ENCODE data around the gene RFT1.

Gene RFT1

DNA sequence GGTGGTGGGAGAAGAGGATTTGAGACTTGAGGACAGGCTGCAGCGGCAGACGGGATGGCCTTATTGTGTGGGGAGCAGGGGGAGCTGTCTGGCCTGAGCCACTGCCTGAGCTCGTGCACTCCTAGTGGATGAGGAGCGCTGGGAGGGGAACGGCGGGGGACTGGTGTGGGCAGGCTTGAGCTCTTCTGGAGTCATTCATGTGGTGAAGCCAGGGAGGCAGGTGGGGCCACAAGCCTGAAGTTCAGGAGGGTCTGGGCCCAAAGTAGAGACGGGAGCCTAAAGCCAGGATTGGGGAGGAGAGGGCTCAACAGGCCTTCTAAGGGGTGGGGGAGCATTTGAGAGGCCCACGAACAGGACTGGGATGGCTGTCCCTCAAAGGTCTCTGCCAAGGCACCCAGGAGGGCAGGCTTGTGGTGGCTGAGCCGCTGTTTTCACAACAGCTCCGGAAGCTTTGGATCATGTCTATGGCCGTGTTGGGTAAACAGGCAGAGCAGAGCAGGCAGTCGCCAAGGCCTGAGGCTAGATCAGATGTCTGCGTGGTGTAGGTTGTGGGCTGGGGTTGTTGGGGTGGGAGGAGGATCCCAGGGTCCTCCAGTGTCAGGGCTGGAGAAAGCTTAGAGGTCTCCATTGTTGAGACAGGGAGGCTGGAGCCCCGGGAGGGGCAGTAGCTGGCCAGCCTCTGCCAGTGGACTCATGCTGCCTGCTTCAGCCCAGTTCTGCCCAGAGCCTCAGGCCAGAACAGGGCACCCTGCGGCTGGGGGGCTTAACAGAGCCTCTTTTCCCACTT, 39.0 kb upstream of the RFT1 start:
- H2AFZ ChIP-seq (ENCODE audit: low read depth, low read length), result no peak overlapping the region
- H3K27me3 ChIP-seq (ENCODE audit: low read depth, low read length), result no peaks in the 10 kb centered on the region
- peaks cover 88% of the 10 kb centered on the region for H3K79me2 ChIP-seq (ENCODE audit: low read length)
- H3K27ac ChIP-seq (ENCODE audit: low read length), result no peak overlapping the region
- peak overlapping the region; percentile 63 for H3K4me2 ChIP-seq (ENCODE audit: low read length)
- H3K4me1 ChIP-seq (ENCODE audit: low read length), result peaks cover 64% of the 10 kb centered on the region
- H4K20me1 ChIP-seq (ENCODE audit: insufficient read depth, low read length), result peaks cover 100% of the 10 kb centered on the region
- H3K36me3 ChIP-seq (replicated peaks; ENCODE audit: low read depth, low read length), result peaks cover 52% of the 10 kb centered on the region
- TF ChIP-seq EZH2phosphoT487 (IDR thresholded peaks at IDR 0.05; ENCODE audit: low read depth), result no peak
- H3K4me3 ChIP-seq (ENCODE audit: low read length), result peak overlapping the region; percentile 8; the same call in 1 of the 2 replicates
- H3K9me3 ChIP-seq (ENCODE audit: insufficient read depth, low read length), result no peaks in the 10 kb centered on the region
- no peak overlapping the region for H3K9ac ChIP-seq (ENCODE audit: low read length)

DNA sequence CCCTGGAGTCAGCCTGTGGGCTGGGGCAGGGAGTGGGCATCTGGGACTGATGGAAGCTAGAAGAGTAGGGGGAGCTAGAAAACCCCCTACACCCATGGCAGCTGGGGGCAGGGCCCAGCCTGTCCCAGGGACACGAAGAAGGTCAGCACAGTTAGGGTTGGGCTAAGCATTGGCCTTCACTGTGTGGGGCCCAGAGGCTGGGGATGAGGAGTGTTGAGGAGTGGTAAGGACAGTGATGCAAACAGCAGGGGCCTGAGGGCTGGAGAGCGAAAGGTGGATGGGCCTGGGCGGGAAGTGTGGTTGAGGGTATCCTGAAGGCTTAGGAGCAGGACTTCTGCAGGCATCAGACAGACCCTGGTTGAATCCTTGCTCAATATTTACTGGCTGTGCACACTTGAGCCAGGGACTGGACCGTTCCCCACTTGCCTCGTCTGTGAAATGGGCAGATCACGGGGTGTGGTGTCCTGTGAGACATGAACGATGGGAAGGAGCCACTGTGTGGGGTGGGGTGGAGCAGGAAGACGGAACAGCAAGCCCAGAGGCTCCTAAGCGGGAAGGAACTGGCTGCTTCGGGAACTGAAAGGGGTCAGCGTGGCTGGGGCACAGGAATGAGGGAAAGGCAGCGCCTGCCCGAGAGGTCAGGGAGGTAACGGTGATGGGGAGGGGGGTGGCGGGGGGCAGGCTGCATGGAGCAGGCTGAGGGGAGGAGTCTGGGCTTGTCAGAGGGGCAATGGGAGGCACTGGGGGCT, 38.1 kb upstream of the RFT1 start:
- H3K36me3 ChIP-seq (replicated peaks; ENCODE audit: low read depth, low read length), result peaks cover 51% of the 10 kb centered on the region
- peaks cover 91% of the 10 kb centered on the region for H3K79me2 ChIP-seq (ENCODE audit: low read length)
- no peak overlapping the region for H3K9ac ChIP-seq (ENCODE audit: low read length)
- no peaks in the 10 kb centered on the region for H3K27me3 ChIP-seq (ENCODE audit: low read depth, low read length)
- no peak overlapping the region for H2AFZ ChIP-seq (ENCODE audit: low read depth, low read length)
- no peak overlapping the region for H3K4me3 ChIP-seq (ENCODE audit: low read length)
- peaks cover 100% of the 10 kb centered on the region for H4K20me1 ChIP-seq (ENCODE audit: insufficient read depth, low read length)
- H3K27ac ChIP-seq (ENCODE audit: low read length), result no peak overlapping the region
- no peaks in the 10 kb centered on the region for H3K9me3 ChIP-seq (ENCODE audit: insufficient read depth, low read length)
- H3K4me1 ChIP-seq (ENCODE audit: low read length), result peaks cover 67% of the 10 kb centered on the region
- TF ChIP-seq, protein P1, sequence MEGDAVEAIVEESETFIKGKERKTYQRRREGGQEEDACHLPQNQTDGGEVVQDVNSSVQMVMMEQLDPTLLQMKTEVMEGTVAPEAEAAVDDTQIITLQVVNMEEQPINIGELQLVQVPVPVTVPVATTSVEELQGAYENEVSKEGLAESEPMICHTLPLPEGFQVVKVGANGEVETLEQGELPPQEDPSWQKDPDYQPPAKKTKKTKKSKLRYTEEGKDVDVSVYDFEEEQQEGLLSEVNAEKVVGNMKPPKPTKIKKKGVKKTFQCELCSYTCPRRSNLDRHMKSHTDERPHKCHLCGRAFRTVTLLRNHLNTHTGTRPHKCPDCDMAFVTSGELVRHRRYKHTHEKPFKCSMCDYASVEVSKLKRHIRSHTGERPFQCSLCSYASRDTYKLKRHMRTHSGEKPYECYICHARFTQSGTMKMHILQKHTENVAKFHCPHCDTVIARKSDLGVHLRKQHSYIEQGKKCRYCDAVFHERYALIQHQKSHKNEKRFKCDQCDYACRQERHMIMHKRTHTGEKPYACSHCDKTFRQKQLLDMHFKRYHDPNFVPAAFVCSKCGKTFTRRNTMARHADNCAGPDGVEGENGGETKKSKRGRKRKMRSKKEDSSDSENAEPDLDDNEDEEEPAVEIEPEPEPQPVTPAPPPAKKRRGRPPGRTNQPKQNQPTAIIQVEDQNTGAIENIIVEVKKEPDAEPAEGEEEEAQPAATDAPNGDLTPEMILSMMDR (IDR thresholded peaks at IDR 0.05; ENCODE audit: low read depth, low read length), result no peak
- TF ChIP-seq EZH2phosphoT487 (IDR thresholded peaks at IDR 0.05; ENCODE audit: low read depth), result no peak
- H3K4me2 ChIP-seq (ENCODE audit: low read length), result no peak overlapping the region

DNA sequence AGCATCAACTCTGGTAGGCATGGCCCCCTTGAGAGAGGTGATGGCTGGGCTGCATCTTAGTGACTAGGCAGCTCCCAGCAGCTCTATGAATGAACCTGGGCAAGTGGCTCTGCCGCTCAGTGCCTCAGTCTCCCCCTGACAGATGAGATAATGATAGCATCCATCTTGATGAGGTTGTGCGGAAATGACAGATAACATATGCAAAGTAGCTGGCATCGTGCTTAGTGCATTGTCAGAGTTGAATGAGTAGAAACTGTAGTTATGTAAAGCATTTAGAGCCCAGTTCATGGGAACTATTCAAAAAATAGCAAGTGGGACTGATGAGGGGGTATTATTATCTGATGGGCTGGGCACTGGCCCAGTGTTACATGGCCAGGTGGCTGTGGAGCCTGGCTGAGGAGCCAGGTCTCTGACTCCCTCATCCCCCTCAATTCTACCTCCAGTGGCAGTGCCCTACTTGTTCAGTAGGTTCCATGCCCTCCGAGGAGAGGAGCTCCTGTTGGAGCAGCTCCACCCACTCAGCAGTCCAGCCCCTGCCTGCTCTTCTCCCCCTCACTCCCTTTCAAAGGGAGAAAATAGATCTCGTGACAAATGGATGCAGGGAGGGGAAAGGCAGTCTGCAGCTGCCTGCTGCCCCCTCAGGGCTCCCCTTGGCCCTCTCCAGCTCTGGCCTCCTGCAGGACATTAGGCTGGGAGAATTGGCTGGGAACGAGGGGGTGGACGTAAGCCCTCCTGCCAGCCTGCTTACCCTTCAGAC, 37.4 kb upstream of the RFT1 start:
- H3K79me2 ChIP-seq (ENCODE audit: low read length), result peaks cover 91% of the 10 kb centered on the region
- no peaks in the 10 kb centered on the region for H3K9me3 ChIP-seq (ENCODE audit: insufficient read depth, low read length)
- no peak overlapping the region for H3K9ac ChIP-seq (ENCODE audit: low read length)
- peaks cover 100% of the 10 kb centered on the region for H4K20me1 ChIP-seq (ENCODE audit: insufficient read depth, low read length)
- peaks cover 73% of the 10 kb centered on the region for H3K4me1 ChIP-seq (ENCODE audit: low read length)
- H3K36me3 ChIP-seq (replicated peaks; ENCODE audit: low read depth, low read length), result peaks cover 44% of the 10 kb centered on the region
- no peak overlapping the region for H2AFZ ChIP-seq (ENCODE audit: low read depth, low read length)
- H3K27me3 ChIP-seq (ENCODE audit: low read depth, low read length), result no peaks in the 10 kb centered on the region
- H3K4me2 ChIP-seq (ENCODE audit: low read length), result peak overlapping the region; percentile 5; the same call in 1 of the 2 replicates
- no peak overlapping the region for H3K4me3 ChIP-seq (ENCODE audit: low read length)
- H3K27ac ChIP-seq (ENCODE audit: low read length), result no peak overlapping the region
- TF ChIP-seq EZH2phosphoT487 (IDR thresholded peaks at IDR 0.05; ENCODE audit: low read depth), result no peak
- TF ChIP-seq, protein P1 (IDR thresholded peaks at IDR 0.05; ENCODE audit: low read depth, low read length), result no peak

DNA sequence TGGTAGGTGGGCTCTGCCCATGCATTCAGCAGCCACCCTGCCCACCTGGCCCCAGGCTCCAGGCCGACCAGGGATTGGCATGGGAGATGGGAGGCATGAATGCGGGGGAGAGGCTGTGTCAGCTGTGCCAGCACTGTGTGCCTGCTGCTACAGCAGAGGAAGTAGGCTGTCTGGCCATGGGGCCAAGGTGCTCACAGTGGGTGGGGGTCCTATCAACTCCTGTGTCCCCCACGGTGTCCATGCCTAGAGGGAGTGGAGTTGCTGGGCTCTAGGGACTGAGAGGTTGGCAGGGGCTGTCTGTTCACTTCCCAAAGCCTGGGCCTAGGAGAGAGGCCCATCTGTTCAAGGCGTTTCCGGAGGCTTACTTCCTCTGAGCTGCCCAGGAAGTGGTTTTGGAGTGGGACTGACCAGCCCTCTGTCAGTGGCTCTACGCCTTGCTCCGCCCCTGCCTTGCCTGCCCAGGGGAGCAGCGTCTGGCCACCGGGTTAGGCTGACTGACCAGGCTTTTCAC, 36.6 kb upstream of the RFT1 start:
- Histone ChIP-seq H3K9ac (ENCODE audit: low read length) (no peak overlapping the region), H3K4me2 (ENCODE audit: low read length) (0 out of 2 replicates have a peak overlapping the region, but pooled peaks have one; percentile 5), H4K20me1 (ENCODE audit: insufficient read depth, low read length) (peaks cover 98% of the 10 kb centered on the region), H3K79me2 (ENCODE audit: low read length) (peaks cover 92% of the 10 kb centered on the region), H3K4me3 (ENCODE audit: low read length) (no peak overlapping the region), H3K27me3 (ENCODE audit: low read depth, low read length) (no peaks in the 10 kb centered on the region), H3K4me1 (ENCODE audit: low read length) (peaks cover 70% of the 10 kb centered on the region), H3K27ac (ENCODE audit: low read length) (no peak overlapping the region), H3K36me3 (replicated peaks; ENCODE audit: low read depth, low read length) (peaks cover 43% of the 10 kb centered on the region), H3K9me3 (ENCODE audit: insufficient read depth, low read length) (no peaks in the 10 kb centered on the region), H2AFZ (ENCODE audit: low read depth, low read length) (no peak overlapping the region)
- TF ChIP-seq, protein P1 (IDR thresholded peaks at IDR 0.05; ENCODE audit: low read depth, low read length), result no peak
- no peak for TF ChIP-seq EZH2phosphoT487 (IDR thresholded peaks at IDR 0.05; ENCODE audit: low read depth)

All from OCI-LY3 (cell line).